Measurements from ENCODE around the gene THRB. TPM values are rescaled to one million over a fixed set of nuclear protein-coding genes. Genes with fewer than 3 reads are reported as not detected.

THRB gene
- total and polyA plus RNA-seq, 5 experiments from 2014 or later: not detected

DNA sequence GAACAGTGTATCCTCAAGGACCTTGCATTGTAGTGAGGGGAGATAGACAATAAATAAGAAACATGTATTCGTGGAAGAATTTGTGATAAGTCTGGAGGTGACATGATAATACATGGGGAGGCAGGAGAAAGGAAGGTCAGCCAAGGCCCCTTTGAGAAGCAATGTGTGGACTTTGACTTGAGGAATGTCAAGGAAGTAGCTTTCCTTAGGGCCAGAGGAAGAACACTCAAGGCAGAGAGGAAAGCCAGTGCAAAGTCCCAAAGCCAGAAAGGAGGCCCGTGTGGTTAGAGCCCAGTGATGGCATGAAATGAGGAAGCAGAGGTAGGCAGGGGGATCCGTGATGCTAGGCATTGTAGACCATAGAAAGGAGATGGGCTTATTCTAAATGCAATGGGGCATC is 357.3 kb downstream of the THRB start:
- DNase-seq (no peak), ATAC-seq (no peak)
- Mint-ChIP-seq H3K27ac (no peak overlapping the region), H3K36me3 (no peaks in the 10 kb centered on the region), H3K4me1 (no peaks in the 10 kb centered on the region), H3K4me3 (no peak overlapping the region), H3K9me3 (no peaks in the 10 kb centered on the region), H3K27me3 (peaks cover 0 to 1% (median 0%) of the 10 kb centered on the region in 5 donors)
- POLR2A ChIA-PET: no interaction called here

DNA sequence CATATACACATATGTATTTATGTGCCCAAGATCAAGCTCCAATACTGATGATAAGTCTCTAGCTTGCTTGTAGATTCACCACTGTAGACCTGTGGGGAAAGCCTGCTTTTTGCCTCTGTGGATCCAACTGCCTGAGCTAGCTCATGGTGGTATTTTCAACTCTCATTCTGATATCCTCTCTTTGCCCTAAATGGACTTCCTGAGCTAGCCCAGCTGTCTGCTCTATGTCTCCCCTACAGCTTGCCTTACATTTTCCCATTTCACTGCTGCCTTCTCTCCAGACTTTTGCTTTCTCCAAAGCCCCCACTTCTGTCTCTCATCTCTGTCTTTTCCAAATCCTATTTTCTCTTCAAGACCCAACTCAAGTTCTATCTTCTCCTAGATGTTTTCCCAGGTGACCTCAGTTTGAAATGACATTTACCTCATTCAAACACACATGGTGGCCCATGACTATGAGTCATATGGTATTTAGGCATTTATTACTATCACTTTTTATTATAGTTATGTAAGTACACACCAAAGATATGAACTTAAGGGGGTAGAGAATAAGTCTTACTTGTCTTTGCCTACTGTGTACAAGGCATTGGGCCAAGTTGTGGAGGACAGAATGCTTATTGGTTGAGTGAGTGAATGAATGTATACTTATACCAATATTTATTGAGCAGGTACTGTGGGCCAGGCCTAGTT is 357.9 kb downstream of the THRB start:
- Mint-ChIP-seq H3K4me1 (no peaks in the 10 kb centered on the region), H3K27ac (no peak overlapping the region), H3K4me3 (no peak overlapping the region), H3K27me3 (peaks cover 0 to 1% (median 0%) of the 10 kb centered on the region in 5 donors), H3K36me3 (no peaks in the 10 kb centered on the region), H3K9me3 (no peaks in the 10 kb centered on the region)
- DNase-seq (no peak), ATAC-seq (no peak)
- POLR2A ChIA-PET: no interaction called here

DNA sequence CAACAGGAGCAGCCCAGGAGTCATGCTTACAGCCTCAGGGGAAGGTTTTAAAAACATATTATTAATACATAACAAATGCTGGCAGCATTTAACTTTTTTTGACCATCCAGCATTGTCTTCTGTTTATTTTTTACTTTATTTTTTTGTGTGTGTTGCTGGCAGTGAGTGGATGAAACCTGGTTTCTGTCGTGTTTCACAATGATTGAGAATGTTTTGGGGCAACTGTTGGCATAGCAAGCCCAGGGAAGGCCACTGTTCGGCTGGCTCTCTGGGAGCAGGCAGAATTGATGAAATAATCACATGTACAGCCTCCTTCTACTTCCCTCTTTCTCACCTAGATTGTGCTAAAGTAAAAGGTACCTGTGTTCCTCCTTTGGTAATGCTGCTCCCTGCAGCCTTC is 359.4 kb downstream of the THRB start:
- H3K27me3 Mint-ChIP-seq: no peaks in the 10 kb centered on the region

DNA sequence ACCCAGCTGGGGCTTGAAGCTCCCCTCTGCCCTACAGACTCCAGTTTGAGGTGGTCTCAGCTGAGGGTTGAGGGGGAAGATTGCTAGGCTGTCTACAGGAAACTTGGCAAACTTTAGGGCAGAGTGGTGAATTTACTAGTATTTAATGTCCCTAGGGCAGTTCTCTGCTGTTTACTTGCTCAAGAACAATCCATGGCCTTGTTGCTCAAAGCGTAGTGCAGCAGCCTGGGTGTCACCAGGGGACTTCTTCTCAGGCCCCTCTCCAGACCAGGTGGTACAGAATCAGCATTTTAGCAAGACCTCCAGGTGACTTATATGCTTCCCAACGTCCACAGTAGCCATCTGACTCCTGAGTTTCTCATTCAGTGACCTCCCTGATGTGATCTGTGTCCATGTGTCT is 360.7 kb downstream of the THRB start:
- Mint-ChIP-seq H3K36me3 (no peaks in the 10 kb centered on the region), H3K4me3 (no peak overlapping the region), H3K27ac (no peak overlapping the region), H3K4me1 (no peaks in the 10 kb centered on the region), H3K9me3 (no peaks in the 10 kb centered on the region), H3K27me3 (no peaks in the 10 kb centered on the region)
- no peak for ATAC-seq
- POLR2A ChIA-PET: no interaction called here
- no peak for DNase-seq

More for the DNA sequence above, 359.4 kb downstream of the THRB start:
- Mint-ChIP-seq H3K4me1 (no peaks in the 10 kb centered on the region), H3K4me3 (no peak overlapping the region), H3K9me3 (no peaks in the 10 kb centered on the region), H3K27ac (no peak overlapping the region), H3K36me3 (no peaks in the 10 kb centered on the region)
- POLR2A ChIA-PET: no interaction called here
- ATAC-seq: no peak
- DNase-seq: no peak

DNA sequence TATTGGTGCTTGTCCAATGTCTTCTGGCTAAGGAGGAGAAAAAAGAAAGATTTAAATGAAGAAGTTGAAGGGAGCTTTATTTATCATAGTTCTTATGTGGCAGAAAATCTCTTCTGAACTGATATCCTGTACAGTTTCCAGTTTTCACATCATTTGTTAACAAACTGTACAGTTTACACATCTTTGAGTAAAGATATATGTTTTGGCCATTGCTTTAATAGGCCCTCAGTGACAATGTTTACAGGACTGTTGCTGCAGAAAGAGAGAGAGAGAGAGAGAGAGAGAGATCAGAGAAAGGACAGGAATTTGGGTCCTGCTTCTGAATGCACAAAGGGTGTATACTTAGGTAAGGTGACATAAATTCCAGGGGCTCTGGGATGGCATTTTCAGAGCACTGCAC is 361.2 kb downstream of the THRB start:
- Mint-ChIP-seq H3K27ac (no peak overlapping the region), H3K36me3 (no peaks in the 10 kb centered on the region), H3K9me3 (no peaks in the 10 kb centered on the region), H3K27me3 (no peaks in the 10 kb centered on the region), H3K4me3 (no peak overlapping the region), H3K4me1 (no peaks in the 10 kb centered on the region)
- ATAC-seq: no peak
- POLR2A ChIA-PET: no interaction called here
- no peak for DNase-seq

DNA sequence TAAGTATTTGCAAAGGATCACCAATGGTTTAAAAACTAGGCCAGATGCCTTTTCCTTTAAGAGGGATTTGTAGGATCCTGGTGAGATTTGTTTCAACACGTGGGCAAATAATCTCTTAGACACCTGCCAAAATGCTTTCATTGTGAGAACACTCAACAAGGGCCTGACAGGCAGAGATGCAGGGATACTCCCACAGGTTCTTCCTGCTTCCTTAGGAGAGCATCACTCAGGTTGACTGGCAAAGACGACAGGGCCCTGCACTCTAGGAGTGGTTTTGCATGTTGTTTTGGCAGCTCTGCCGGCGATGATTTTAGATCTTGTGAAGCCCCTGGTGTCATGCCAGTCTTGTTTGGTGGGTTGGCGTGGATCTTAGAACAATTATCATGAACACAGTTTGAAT is 365.1 kb downstream of the THRB start:
- no peaks in the 10 kb centered on the region for H3K36me3 Mint-ChIP-seq
- no peak overlapping the region for H3K27ac Mint-ChIP-seq
- H3K9me3 Mint-ChIP-seq: no peaks in the 10 kb centered on the region
- DNase-seq: no peak
- H3K4me3 Mint-ChIP-seq: no peak overlapping the region
- H3K4me1 Mint-ChIP-seq: no peaks in the 10 kb centered on the region
- no peaks in the 10 kb centered on the region for H3K27me3 Mint-ChIP-seq
- no peak for ATAC-seq
- POLR2A ChIA-PET: no interaction called here

DNA sequence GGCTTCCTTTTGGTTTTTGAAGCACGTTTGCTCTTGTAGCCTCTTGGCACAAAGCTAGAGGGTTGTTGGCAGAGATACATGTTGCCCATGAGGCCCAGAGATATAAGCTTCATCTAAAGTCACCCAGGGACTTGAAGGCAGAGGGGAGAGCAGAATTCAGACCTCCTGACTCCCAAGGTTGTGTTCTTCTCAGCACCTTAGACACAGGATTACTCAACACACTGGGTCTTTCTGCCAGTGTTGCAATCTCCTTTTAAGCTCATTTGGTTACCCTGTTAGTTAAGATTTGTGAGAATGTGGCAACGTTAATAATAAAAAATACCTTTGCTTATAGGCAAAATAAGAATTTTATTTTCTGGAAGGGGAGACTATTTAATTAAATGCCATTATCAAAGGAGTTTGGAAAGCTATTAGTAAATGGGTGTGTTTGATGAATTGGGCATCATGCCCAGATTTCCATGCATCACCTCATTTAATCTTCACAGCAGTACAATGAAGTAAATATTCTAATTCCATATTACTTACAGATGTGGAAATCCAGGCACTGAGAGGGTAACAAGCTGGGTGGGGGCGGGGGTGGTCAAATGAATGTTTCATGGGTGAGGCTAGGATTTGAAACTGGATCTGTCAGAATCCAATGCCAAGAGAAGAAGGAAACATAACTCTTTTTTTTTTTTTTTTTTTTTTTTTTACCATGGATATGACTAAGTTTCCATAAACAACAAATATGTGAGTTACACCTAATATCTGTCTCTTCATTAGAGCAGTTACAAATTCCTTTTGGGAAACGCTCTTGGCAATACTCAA is 366.2 kb downstream of the THRB start:
- POLR2A ChIA-PET: interaction anchor here (0.7 kb wide), 1 partner anchor 1059 kb away, joined by 6 read pairs; no protein-coding TSS in a partner anchor
- Mint-ChIP-seq H3K36me3 (no peaks in the 10 kb centered on the region), H3K27ac (no peak overlapping the region), H3K4me1 (no peaks in the 10 kb centered on the region), H3K4me3 (no peak overlapping the region), H3K9me3 (no peaks in the 10 kb centered on the region), H3K27me3 (no peaks in the 10 kb centered on the region)
- DNase-seq: no peak
- no peak for ATAC-seq

DNA sequence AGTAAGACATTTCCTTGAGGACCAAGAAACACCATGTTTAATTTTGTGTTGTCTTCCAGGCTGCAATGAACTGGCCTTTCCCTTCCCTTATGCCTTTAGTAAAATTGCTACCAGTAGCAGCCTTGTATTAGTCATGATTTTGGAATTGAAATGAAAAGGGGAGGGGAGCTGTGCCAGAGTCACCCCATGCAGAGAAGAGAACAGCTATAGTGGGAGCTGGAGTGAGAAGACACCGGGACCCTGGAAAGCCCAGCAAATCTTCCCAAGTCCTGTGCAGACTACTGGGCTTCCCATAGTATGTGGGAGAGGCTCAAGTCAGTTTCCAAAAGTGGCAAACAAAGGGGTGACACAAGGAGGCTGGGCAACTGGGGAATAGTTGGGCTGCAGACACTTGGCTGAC is 371.1 kb downstream of the THRB start:
- POLR2A ChIA-PET: no interaction called here
- no peaks in the 10 kb centered on the region for H3K9me3 Mint-ChIP-seq
- ATAC-seq: no peak

DNA sequence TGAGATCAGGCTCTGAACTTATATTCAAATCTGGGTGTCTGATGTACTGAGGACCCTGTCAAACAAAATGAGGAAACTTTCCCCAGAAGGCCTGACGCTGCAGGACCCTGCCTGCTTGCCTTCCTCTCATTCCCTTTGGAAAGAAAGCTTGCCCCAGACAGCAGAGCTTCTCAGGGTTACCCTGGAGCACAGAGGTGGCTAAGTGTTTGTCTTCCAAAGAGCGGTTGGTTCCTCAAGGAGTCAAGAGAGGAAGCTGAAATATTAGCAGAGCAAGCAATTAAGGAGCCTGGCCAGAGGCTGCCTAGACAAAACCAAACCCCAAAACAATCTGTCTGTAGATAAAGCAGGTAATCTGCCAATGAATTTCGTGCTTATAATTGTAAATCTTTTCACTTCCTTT is 374.2 kb downstream of the THRB start:
- peaks cover 0 to 6% (median 0%) of the 10 kb centered on the region in 5 donors for H3K27me3 Mint-ChIP-seq
- H3K4me3 Mint-ChIP-seq: no peak overlapping the region
- H3K9me3 Mint-ChIP-seq: no peaks in the 10 kb centered on the region
- ATAC-seq (no peak), DNase-seq (no peak)
- POLR2A ChIA-PET: no interaction called here
- H3K36me3 Mint-ChIP-seq: no peaks in the 10 kb centered on the region
- H3K4me1 Mint-ChIP-seq: no peaks in the 10 kb centered on the region
- H3K27ac Mint-ChIP-seq: no peak overlapping the region

More for the DNA sequence above, 371.1 kb downstream of the THRB start:
- Mint-ChIP-seq H3K27ac (peak overlapping the region in 1 of 10 donors; percentile 13), H3K36me3 (no peaks in the 10 kb centered on the region), H3K4me1 (no peaks in the 10 kb centered on the region), H3K4me3 (no peak overlapping the region), H3K27me3 (peaks cover 0 to 3% (median 0%) of the 10 kb centered on the region in 5 donors)
- no peak for DNase-seq

DNA sequence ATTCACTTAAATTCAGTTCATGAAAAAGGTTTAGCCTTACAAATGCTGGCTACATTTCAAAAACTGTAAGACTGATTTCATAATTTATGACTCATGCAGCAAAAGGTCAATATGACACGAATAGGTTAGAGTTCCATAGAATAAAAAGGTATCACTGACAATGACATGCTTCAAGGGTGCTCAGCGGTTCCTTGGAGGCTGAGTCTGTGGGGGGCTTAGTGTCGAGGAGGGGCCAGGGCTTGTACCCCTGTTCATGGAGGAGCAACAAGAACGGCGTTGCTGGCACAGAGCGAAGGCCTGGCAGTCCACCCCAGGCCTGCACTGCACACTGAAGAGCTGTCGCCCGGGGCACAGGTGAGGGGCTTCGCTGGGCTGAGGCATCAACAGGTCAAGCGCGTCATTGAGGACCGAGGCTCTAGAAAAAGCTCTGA is 375.3 kb downstream of the THRB start:
- POLR2A ChIA-PET: no interaction called here
- H3K4me1 Mint-ChIP-seq: no peaks in the 10 kb centered on the region
- ATAC-seq (no peak), DNase-seq (no peak)
- H3K27me3 Mint-ChIP-seq: peaks cover 0 to 6% (median 3%) of the 10 kb centered on the region in 5 donors
- H3K27ac Mint-ChIP-seq: no peak overlapping the region
- H3K4me3 Mint-ChIP-seq: no peak overlapping the region
- no peaks in the 10 kb centered on the region for H3K9me3 Mint-ChIP-seq
- H3K36me3 Mint-ChIP-seq: no peaks in the 10 kb centered on the region

DNA sequence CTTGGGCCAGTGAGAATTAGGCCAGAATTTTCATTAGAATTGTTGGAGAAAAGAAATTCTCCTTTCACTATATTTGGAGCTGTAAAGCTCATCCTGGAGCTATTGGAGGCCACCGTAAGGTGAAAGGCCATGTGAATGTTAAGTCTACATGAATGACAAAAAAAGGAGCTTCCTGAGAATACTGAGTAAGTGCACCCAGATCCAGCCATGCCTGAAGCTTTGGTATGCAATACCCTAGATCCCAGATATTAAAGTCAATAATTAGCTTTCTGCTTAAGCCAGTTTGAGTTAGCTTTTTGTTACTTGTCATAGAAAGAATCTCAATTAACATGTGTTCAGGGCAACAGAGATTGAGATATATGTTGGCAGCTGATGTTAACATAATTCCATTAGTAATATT is 377.1 kb downstream of the THRB start:
- POLR2A ChIA-PET: no interaction called here
- H3K36me3 Mint-ChIP-seq: no peaks in the 10 kb centered on the region
- peaks cover 0 to 4% (median 3%) of the 10 kb centered on the region in 5 donors for H3K27me3 Mint-ChIP-seq
- ATAC-seq: no peak
- no peaks in the 10 kb centered on the region for H3K4me1 Mint-ChIP-seq
- H3K4me3 Mint-ChIP-seq: no peak overlapping the region
- no peaks in the 10 kb centered on the region for H3K9me3 Mint-ChIP-seq
- no peak for DNase-seq
- H3K27ac Mint-ChIP-seq: no peak overlapping the region

DNA sequence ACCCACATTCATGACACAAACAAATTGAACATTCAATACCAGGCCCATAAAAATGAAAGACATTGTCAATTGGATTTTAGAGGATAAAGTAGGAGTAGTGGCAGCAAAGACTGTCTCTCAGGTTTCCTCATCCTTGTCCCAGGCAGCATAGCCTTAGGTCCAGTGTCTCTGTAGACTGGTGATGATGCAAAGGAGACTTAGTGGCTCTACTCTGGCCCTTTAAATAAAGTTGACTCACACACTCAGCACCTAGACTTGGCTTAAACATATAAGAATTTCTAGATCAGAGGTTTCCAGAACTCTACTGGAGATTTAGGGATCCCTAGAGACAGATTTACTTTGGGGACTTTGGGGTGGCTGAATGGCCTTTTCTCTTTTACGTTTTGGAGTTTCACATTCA is 382.9 kb downstream of the THRB start:
- POLR2A ChIA-PET: no interaction called here
- Mint-ChIP-seq H3K4me3 (no peak overlapping the region), H3K9me3 (no peaks in the 10 kb centered on the region), H3K36me3 (no peaks in the 10 kb centered on the region), H3K27ac (no peak overlapping the region), H3K27me3 (peaks cover 0 to 3% (median 1%) of the 10 kb centered on the region in 5 donors), H3K4me1 (no peaks in the 10 kb centered on the region)
- no peak for ATAC-seq
- no peak for DNase-seq

DNA sequence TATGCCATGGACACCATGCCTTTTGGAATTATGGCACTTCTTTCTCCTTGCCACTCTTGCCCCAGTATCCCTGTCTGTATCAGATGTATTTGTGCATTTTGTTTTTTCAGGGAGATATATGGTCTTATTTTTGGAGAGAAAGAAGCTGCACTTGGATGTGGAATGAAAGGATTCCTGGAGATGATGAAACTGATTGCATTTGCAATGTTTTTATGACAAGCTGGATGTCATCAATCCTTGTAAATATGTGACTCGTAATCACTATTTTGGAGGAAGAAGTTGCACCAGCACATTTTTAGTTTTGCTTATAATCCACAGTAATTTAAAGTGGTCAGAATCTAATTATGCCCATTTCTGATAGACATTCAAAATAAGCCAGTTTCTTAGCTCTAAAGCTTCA is 384.6 kb downstream of the THRB start:
- POLR2A ChIA-PET: no interaction called here
- Mint-ChIP-seq H3K27ac (no peak overlapping the region), H3K36me3 (no peaks in the 10 kb centered on the region), H3K4me3 (no peak overlapping the region), H3K4me1 (no peaks in the 10 kb centered on the region), H3K27me3 (peaks cover 0 to 3% (median 0%) of the 10 kb centered on the region in 5 donors), H3K9me3 (no peaks in the 10 kb centered on the region)
- DNase-seq (no peak), ATAC-seq (no peak)

Data from naive thymus-derived CD8-positive, alpha-beta T cell (primary cell).